Fibroblast of the aortic adventitia (primary cell): Measurements from ENCODE around the gene CREG1. TPM values are rescaled to one million over a fixed set of nuclear protein-coding genes. Genes with fewer than 3 reads are reported as not detected.

Experiments used
- DNase-seq: peaks from one replicate; pipeline ENCODE4 v3.0.0-alpha.2; 2010; ENCODE audit warnings: low read depth
- H3K4me3 ChIP-seq: 2 replicates; pipeline ENCODE4 v1.5.1; 2011; ENCODE audit warnings: low read depth, mild to moderate bottlenecking, control low read depth, low read length, moderate library complexity
- total RNA-seq: library from RNA; depleted of rRNA; stranded (reverse); fragments of >200 nt; gene quantifications from 2 replicates; pipeline ENCODE4 v1.2.3, GENCODE V29; 2012; ENCODE audit warnings: low replicate concordance
- TF ChIP-seq, protein P1 (sequence below): IDR thresholded peaks from 2 replicates; pipeline ENCODE4 v1.5.1; 2011; ENCODE audit warnings: mild to moderate bottlenecking, low read length, control low read depth, inconsistent platforms; ENCODE audit not compliant: insufficient read depth

Gene CREG1
- total RNA-seq, 1 donor: 91.4 TPM

DNA sequence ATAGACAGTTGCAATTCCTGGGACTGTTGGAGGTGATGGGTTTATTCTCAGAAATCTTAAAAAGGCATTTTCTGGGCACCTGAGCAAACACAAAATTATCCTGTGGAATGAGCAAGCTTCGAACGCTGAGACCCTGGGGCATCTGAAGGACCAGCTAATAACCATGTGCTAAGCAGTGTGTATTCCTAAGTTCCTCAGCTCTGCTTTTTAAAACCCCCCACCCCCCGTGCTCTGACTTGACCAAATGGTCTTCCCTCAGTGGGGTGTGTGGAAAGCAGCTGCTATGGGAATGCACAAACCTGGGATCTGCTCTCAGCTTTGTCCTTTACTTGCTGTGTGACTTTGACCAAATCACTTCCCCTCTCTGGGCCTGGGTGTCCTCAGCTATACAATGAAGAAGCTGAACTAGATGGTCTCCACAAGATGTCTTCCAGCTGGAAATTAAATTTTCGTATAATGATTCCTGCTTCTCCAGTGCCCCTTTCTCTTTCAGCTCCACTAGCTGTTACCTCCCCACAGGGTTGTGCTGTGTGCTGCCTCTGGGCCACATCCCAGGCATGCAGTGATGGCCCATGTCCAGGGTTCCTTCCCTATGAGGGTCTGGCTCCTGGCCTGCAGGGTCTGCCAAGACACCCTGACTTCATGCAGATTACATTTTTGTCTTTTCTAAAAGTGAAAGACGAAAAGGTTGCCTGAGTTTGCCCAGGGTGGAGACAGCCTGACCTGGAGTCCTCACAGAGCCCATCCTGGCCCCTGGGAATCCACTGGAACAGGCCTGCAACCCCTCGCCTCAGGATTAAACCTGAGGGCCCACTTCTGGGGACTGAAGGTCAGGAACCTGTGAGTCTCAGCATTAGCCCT is 20.4 kb downstream of the CREG1 start:
- TF ChIP-seq, protein P1, sequence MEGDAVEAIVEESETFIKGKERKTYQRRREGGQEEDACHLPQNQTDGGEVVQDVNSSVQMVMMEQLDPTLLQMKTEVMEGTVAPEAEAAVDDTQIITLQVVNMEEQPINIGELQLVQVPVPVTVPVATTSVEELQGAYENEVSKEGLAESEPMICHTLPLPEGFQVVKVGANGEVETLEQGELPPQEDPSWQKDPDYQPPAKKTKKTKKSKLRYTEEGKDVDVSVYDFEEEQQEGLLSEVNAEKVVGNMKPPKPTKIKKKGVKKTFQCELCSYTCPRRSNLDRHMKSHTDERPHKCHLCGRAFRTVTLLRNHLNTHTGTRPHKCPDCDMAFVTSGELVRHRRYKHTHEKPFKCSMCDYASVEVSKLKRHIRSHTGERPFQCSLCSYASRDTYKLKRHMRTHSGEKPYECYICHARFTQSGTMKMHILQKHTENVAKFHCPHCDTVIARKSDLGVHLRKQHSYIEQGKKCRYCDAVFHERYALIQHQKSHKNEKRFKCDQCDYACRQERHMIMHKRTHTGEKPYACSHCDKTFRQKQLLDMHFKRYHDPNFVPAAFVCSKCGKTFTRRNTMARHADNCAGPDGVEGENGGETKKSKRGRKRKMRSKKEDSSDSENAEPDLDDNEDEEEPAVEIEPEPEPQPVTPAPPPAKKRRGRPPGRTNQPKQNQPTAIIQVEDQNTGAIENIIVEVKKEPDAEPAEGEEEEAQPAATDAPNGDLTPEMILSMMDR: no peak
- no peak overlapping the region for H3K4me3 ChIP-seq
- DNase-seq: peak; percentile 63

DNA sequence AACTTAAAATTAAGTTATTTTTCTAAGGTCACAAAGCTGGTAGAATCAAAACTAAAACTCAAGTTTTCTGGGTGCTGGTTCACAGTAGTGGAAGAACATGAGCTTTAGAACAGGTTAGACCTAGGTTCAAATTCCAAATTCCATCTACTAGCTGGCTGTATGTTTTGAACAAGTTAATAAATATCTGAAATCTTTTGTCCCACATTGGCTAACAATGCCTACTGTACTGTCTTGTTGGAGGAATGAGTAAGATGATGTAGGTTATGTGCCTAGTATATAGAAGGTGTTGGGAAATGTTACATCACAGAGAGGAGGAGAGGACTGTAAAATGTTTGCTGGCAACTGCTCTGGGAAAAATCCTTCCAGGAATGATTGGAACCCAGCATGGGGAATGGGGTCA is 21.2 kb downstream of the CREG1 start:
- DNase-seq: no peak
- TF ChIP-seq, protein P1: no peak
- no peak overlapping the region for H3K4me3 ChIP-seq

DNA sequence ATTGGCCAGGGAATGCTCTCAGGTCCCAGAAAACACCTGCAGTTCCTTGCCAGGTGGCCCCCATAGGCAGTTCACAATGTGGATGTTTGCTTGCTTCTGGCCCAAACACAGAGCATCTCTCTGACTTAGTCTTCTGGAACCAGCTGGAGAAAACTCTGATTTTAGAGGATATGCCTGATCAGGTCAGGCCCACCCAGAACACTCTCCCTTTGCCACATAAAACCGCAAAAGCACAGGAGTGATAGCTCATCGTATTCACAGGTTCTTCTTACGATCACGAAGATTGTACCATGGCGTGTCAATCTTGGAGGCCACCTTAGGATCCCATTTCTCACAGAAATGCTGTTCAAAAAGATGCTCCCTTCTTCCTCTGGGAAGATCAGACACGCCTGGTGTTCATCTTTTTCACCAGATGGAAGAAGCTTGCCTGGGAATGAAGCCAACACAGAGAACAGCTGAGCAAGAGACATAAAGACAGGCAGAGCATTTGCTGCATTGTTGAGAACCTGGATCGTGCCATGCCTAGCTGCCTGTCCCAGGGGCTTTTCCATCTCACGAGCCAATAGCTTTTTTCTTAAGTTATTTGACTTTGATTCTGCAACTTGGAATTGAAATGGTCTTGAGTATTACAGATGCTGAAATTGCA is 23.6 kb downstream of the CREG1 start:
- TF ChIP-seq, protein P1: no peak
- no peak for DNase-seq
- no peak overlapping the region for H3K4me3 ChIP-seq

DNA sequence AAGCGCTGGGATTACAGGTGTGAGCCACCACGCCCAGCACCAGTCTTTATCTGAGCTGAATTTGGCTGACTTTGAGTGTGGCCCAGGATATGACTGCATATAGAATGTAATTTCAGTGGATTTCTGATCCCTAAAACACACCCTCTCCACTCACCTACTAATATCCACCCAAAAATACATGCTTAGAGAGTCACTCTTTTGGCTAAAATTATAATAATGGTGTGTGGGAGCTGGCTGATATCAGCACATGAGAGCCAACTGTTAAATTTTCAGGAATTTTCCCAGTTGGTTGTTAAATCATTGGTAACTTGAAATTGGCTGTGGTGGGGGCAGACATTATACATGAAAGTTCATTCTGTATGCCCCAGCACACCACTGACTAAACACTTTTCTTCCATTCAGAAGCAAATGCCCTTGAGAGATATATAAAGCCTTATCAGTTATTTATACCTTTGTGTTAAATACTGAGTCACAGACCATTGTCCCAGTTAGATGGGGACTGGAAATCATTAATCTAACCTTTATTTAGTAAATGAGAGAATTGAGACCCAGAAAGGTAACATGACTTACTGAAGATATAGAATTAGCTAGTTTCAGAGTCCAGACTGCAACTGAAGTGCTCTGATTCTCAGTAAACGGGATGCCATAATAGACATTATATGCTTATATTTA is 25.4 kb downstream of the CREG1 start:
- no peak for DNase-seq
- H3K4me3 ChIP-seq: no peak overlapping the region
- TF ChIP-seq, protein P1: no peak

GRCh38 chr1:167526667-167527383 is 26.7 kb downstream of the CREG1 start:
- TF ChIP-seq, protein P1: no peak
- DNase-seq: no peak
- H3K4me3 ChIP-seq: no peak overlapping the region

- TF ChIP-seq, protein P1: no peak
- DNase-seq: no peak
Measured at GRCh38 chr1:167524651-167525050, 28.9 kb downstream of the CREG1 start.

More at GRCh38 chr1:167524651-167525050, 28.9 kb downstream of the CREG1 start:
- no peak overlapping the region for H3K4me3 ChIP-seq
